Esophagus mucosa (tissue), 1 donor: Measurements from ENCODE around the gene CADPS. TPM values are rescaled to one million over a fixed set of nuclear protein-coding genes. Genes with fewer than 3 reads are reported as not detected.
"Not testable (repeated sequence)": the region's sequence is repeated elsewhere in the genome, so short reads cannot be mapped to it uniquely, and the experiment has no call there.

Experiments used
- ATAC-seq: fragments of 200-7000 bp; cut with Tn5 transposase; one replicate; pipeline ENCODE4 v1.9.1; 2020
- total RNA-seq: library from RNA; stranded (reverse); gene quantifications from one replicate; pipeline ENCODE4 v1.2.4, GENCODE V29; 2023
- donor health status: DM: yes; HTN: yes; CAD: no.

Gene CADPS
- total RNA-seq, 1 donor from 2014 or later: 0.08 TPM

- ATAC-seq: no peak
Measured at GRCh38 chr3:62586356-62586755, 288.9 kb downstream of the CADPS start.

- no peak for ATAC-seq
Measured at GRCh38 chr3:62585861-62586260, 289.4 kb downstream of the CADPS start.

GRCh38 chr3:62584636-62585035 lies 290.6 kb downstream of the CADPS start:
- ATAC-seq: no peak

- no peak for ATAC-seq
Measured at GRCh38 chr3:62582495-62583172, 292.6 kb downstream of the CADPS start.

DNA sequence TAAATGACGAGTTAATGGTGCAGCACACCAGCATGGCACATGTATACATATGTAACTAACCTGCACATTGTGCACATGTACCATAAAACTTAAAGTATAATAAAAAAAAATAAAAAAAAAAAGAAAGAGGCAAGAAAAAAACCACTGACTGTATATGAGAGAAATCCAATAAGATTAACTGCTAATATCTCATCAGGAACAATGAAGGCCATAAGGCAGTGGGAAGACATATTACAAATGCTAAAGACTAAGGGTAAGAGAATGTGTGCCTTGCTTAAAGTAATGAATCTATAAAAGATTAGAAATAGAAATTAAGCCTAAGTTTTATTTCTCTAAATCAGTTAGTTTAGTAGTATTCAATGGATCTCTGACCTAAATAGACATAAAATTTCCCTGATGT lies 294.7 kb downstream of the CADPS start:
- ATAC-seq: not testable (repeated sequence)

DNA sequence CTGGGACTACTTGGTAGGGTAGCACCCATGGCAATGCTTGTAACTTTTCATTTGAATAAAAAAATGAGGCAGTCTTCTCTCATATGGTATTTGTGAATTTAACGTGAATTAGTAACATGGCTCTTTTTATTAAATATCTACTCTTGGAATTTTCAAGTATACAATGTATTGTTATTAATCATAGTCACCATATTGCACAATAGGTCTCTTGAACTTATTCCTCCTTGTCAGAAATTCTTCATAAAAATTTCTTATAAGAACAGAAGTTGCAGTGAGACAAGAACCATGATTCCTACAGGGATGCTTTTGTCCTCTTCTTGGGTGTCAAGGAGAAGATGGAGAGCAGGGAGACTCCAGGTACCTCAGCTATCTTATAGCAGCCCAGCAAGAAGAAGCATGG lies 298.1 kb downstream of the CADPS start:
- ATAC-seq: no peak

- peak; percentile 91 for ATAC-seq
Measured at GRCh38 chr3:62574266-62574898, 300.8 kb downstream of the CADPS start.

DNA sequence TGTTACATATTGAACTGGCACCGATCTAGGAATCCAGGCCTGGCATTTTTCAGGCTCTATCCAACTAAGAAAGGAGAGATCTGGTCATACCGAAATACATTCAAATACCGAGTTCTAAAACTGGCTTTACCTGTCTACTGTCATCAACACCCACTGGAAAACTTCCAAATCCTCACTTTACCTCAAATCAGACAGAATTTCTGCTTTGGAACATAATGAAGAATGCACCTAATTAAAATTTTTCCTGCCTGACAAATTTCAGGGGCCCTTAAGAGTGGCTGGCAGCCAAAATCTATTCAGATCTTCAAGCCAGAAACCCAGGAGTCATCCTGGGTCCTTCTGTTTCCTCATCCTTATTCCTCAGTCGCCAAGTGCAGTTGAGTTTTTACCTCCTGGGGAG lies 303.3 kb downstream of the CADPS start:
- ATAC-seq: no peak

GRCh38 chr3:62570888-62571287 lies 304.3 kb downstream of the CADPS start:
- ATAC-seq: no peak

GRCh38 chr3:62569609-62570008 lies 305.6 kb downstream of the CADPS start:
- no peak for ATAC-seq

DNA sequence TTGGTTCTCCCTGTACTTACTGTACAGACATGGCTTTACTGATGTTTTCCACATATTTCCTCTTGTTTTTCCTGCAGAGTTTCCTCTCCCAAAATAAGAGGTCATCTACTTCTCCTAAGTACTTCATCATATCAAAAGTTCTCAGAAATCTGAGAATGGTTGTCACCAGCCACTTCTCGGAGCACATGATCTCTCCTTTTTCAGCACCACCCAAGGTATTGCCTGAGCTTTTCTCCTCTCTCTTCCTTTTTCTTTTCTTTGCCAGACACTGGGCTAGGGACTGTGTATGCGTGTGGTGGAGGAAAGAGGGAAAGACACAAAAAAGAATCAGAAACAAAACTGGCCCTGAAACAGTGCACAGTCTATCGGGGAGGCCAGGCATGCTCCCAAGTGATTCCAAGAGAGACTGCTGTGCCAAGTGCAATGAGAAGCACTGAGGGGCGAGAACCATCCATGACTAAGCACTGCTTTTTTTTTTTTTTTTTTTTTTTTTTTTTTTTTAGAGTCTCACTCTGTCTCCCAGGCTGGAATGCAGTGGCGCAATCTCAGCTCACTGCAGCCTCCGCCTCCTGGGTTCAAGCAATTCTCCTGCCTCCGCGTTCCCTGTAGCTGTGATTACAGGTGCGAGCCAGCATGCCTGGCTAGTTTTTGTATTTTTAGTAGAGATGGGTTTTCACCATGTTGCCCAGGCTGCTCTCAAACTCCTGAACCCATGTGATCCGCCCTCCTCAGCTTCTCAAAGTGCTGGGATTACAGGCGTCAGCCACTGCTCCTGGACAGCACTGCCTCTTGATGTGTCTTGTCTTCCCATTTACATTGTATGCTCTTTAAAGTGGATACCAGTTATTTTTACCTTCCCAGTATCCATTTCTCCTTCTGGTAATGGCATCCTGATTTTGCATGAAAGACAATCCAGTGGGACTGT lies 307.9 kb downstream of the CADPS start:
- peak; percentile 13 for ATAC-seq

GRCh38 chr3:62566022-62566557 lies 309.1 kb downstream of the CADPS start:
- no peak for ATAC-seq

DNA sequence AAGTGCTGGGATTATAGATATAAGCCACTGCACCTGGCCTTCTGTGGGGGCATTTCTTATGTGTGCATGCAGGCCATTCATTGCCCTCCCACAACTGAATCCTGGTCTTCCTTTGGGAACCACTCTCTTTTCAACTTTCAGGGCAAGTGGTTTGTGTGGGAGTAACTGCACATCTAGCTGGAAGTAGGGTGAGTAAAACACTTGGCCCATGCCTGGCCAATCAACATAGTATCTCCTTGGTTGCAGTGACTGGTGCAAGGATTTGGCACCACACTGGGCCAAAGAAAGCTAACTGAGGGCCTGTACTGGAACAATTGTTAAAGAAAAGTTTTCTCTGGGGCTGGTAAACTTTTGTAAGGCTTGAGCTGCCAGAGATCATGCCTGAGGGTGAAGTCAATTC lies 312.6 kb downstream of the CADPS start:
- no peak for ATAC-seq

DNA sequence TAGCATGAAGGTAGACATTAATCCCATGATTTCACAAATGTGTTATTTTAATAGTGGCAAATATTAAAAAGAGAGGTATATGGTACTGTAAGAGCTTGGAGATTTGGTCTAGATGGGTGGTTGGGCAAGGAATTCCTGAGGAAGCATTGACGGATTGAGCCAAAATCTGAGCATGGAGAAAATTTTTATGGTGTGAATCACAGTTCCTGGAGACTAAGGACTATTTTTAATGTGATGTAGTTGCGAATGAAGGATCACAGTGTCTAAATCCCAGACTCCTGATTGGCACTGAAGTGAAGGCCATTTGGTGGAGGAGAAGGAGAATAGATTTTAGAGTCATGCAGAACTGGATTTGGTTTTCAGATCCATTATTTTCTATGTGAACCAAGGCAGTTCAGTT lies 313.2 kb downstream of the CADPS start:
- ATAC-seq: no peak

DNA sequence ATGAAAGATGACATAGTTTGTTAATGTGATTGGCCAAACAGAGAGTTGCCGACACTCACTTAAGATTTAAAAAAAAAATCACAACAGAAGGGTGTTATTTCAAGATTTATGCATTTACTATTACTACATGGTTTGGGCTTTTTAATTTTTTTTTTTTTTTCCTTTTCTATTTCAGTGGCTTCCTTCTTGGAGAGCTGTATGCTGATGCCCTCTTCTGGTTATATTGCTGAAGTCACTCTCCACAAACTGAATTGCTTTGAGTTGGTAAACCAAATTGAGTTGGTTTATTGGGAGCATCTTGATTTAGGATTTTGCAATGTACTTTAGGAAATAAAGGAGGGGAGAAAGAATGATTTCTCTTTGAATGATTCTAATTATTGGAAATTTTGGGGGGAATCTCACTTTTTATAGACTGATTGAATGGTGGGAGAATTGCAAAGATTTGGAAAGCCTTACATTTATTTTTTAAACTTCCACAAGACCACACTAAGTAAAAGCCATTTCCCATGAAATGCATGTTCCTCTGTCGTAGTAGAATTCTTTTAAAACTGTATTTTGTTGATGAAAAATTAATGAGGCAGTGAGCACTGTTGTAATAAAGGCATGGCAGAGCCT lies 315.3 kb downstream of the CADPS start:
- ATAC-seq: no peak

GRCh38 chr3:62558549-62559112 lies 316.6 kb downstream of the CADPS start:
- no peak for ATAC-seq

DNA sequence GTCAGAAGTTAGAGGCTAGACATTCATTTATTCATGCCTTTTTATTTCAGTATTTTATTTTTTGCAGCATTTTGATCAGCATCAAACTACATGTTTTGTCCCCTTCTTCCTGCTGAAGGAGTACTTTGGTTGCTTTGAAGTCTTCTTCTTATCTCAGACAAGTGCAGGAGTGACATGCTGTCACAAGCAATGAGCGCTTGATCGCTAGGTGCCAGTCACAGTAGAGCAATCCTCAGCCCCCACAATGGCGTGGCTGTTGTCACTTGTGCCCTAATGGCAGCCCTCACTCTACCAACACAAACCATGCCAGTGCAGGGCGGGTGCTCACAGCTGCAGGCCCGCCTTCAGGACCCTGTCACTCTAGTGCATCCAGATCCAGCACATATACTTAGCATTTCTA lies 317.2 kb downstream of the CADPS start:
- no peak for ATAC-seq

GRCh38 chr3:62557450-62557849 lies 317.8 kb downstream of the CADPS start:
- ATAC-seq: no peak

GRCh38 chr3:62556121-62556815 lies 318.9 kb downstream of the CADPS start:
- no peak for ATAC-seq

DNA sequence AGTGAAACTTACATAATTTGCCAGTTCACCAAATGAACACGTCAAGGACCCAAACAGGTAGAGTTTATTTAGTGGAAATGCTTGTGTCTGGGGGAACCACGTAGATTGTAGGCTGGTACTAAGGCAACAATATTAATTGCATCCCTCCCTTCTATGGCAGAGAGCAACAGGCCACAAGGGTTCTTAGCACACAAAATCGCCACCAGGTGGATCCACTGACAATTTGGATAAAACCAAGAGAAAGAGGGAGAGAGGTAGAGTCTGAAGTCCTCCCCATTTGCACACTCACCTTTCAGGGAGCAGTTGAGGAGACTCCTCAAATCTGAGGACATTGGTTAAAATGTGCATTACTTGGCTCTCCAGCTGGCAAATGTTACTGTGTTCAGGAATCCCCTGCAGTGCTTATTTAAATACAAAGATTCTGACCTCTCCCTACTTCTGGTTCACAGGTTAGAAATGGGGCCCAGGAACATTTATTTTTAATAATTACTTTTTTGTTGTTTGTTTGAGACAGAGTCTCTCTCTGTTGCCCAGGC lies 320.9 kb downstream of the CADPS start:
- ATAC-seq: no peak

DNA sequence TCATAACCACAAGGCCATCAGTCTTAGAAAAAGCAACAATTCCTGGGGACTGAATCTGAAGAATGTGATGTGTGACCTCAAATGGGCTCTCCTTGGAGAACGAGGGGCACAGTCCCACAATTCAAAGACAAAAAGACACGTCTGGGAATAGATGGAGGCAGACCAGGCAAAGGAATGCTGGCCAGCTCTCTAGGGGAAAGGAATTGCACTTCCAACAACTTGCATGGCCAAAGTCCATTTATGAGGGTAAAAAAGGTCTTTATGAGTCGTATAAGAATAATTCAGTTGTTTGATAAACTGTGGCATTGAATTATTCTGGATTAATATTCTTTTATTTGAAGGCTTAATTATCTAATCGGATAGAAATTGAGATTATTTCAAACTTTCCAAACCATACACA lies 321.4 kb downstream of the CADPS start:
- ATAC-seq: no peak
